Astrocyte (in vitro differentiated cells and primary cell): ENCODE results near the gene VPS37B.

Experiments
- EZH2 ChIP-seq: IDR thresholded peaks from 2 replicates; pipeline ENCODE4 v1.6.1; 2012; ENCODE audit warnings: mild to moderate bottlenecking, low read length, inconsistent platforms; ENCODE audit not compliant: insufficient read depth
- TF ChIP-seq, protein P1 (sequence below): IDR thresholded peaks from 2 replicates; pipeline ENCODE4 v1.5.1; 2011; ENCODE audit warnings: low read depth, mild to moderate bottlenecking, inconsistent platforms, low read length, moderate library complexity; ENCODE audit not compliant: insufficient read depth

DNA sequence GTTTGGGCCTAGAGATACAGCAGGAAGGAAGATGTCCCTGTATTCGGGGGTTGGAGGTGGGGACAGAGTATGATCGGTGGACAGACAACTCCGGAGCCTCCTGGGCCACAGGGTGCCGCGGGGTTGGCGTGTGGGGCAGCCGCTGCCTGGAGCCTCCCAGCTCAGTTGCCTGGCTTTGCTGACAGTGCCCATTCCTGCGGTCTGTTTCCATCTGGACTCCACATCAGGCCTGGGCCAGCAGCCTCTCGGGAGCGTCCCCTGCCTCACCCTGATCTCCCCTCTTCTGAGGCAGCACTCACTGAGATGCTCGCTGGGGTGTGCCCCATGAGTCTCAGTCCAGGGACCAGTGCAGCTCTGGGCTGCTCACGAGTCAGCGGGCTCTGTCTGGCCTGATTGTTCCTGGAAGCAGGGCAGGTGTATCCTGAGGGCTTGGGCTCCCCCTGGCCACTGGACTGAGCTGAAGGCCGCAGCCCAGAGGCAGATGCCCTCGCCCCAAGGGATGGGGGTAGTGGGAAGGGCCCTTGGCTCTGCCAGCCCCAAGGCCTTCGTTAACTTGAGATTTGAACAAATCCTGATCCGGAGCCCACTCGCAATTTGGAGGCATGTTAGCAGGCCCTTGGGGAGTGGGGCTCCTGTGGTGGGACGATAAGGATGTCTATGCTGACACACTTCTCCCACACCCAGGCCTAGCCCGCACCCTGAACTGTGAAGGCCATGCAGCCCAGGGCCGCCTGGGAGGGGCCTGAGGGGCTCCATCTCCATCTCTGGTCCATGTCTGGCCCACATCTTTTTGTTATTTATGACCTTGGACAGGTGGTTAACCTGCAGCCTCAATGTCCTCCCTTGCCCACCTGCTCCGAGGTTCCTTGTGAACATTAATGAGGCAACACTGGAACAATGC is 53.2 kb downstream of the VPS37B start:
- TF ChIP-seq, protein P1, sequence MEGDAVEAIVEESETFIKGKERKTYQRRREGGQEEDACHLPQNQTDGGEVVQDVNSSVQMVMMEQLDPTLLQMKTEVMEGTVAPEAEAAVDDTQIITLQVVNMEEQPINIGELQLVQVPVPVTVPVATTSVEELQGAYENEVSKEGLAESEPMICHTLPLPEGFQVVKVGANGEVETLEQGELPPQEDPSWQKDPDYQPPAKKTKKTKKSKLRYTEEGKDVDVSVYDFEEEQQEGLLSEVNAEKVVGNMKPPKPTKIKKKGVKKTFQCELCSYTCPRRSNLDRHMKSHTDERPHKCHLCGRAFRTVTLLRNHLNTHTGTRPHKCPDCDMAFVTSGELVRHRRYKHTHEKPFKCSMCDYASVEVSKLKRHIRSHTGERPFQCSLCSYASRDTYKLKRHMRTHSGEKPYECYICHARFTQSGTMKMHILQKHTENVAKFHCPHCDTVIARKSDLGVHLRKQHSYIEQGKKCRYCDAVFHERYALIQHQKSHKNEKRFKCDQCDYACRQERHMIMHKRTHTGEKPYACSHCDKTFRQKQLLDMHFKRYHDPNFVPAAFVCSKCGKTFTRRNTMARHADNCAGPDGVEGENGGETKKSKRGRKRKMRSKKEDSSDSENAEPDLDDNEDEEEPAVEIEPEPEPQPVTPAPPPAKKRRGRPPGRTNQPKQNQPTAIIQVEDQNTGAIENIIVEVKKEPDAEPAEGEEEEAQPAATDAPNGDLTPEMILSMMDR, result no peak
- TF ChIP-seq EZH2, result no peak
